ENCODE measurements around the gene PLXDC1.

GRCh38 chr17:39090908-39091665 lies 60.4 kb downstream of the PLXDC1 start:
- TF ChIP-seq CTCF (conservative IDR thresholded peaks at IDR 0.05 in 1 of 2, IDR thresholded peaks at IDR 0.05 in 1 of 2; ENCODE audit: low read depth in 1 of 2, low read length in 2 of 2), result no peak
- no peak for TF ChIP-seq EZH2 (IDR thresholded peaks at IDR 0.05; ENCODE audit: low read length, missing control alignments)

All from fibroblast of lung (primary cell).